GM21526 (cell line): ENCODE measurements around the gene KCNN3.

Experiments
- ATAC-seq: cut with Tn5 transposase; IDR thresholded peaks from one replicate; pipeline ENCODE4 v1.9.1; 2021; ENCODE audit warnings: moderate library complexity; ENCODE audit not compliant: unreplicated experiment, low FRiP score

The KCNN3 gene

GRCh38 chr1:154755858-154756730 lies 114.0 kb downstream of the KCNN3 start:
- no peak for ATAC-seq

GRCh38 chr1:154753426-154753825 lies 116.7 kb downstream of the KCNN3 start:
- ATAC-seq, result no peak

- no peak for ATAC-seq
These were observed 117.6 kb downstream of the KCNN3 start for GRCh38 chr1:154752273-154753030.

- ATAC-seq, result no peak
These were observed 118.4 kb downstream of the KCNN3 start for GRCh38 chr1:154751690-154752089.

- no peak for ATAC-seq
These were observed 119.1 kb downstream of the KCNN3 start for GRCh38 chr1:154750681-154751665.

GRCh38 chr1:154749078-154749760 lies 120.9 kb downstream of the KCNN3 start:
- ATAC-seq, result no peak

GRCh38 chr1:154748405-154748775 lies 121.7 kb downstream of the KCNN3 start:
- ATAC-seq, result no peak

GRCh38 chr1:154747740-154748404 lies 122.2 kb downstream of the KCNN3 start:
- ATAC-seq, result peak; percentile 55

GRCh38 chr1:154747380-154747739 lies 122.7 kb downstream of the KCNN3 start:
- no peak for ATAC-seq

GRCh38 chr1:154746622-154747299 lies 123.3 kb downstream of the KCNN3 start:
- no peak for ATAC-seq

GRCh38 chr1:154745750-154746425 lies 124.2 kb downstream of the KCNN3 start:
- ATAC-seq, result no peak

- no peak for ATAC-seq
These were observed 124.8 kb downstream of the KCNN3 start for GRCh38 chr1:154745286-154745731.

- ATAC-seq, result no peak
These were observed 125.6 kb downstream of the KCNN3 start for GRCh38 chr1:154744352-154745035.

- no peak for ATAC-seq
These were observed 126.5 kb downstream of the KCNN3 start for GRCh38 chr1:154743526-154744036.

- no peak for ATAC-seq
These were observed 127.5 kb downstream of the KCNN3 start for GRCh38 chr1:154742606-154743005.

- no peak for ATAC-seq
These were observed 128.2 kb downstream of the KCNN3 start for GRCh38 chr1:154741741-154742495.

GRCh38 chr1:154741327-154741726 lies 128.8 kb downstream of the KCNN3 start:
- ATAC-seq, result no peak
